OCI-LY7 (cell line): ENCODE data around the gene B4GALT6. TPM values are rescaled to one million over a fixed set of nuclear protein-coding genes. Genes with fewer than 3 reads are reported as not detected.

Experiments used
- BruUV-seq: library from RNA; stranded (reverse); fragments of 400-500 nt; replicated peaks from 2 replicates; lab custom pipeline; 2021; lab: Mats Ljungman, UMichigan
- CTCF ChIA-PET: fragments of 300-600 bp; sonication (Branson Sonifier 250); formaldehyde crosslinking; loops from one replicate; lab custom pipeline; 2022; ENCODE audit warnings: antibody characterized with exemption; ENCODE audit not compliant: unreplicated experiment; lab: Charles Lee
- POLR2A ChIA-PET: fragments of 300-600 bp; sonication (Branson Sonifier 250); formaldehyde crosslinking; loops from one replicate; lab custom pipeline; 2022; ENCODE audit warnings: antibody characterized with exemption; lab: Charles Lee
- DNase-seq: peaks from one replicate; pipeline ENCODE4 v3.0.0-alpha.2; 2015; ENCODE audit warnings: low spot score
- H2AFZ ChIP-seq: fragments of 200-600 bp; sonication (generic), shearing (Covaris generic); 2 replicates; pipeline ENCODE4 v1.6.1; 2014; ENCODE audit warnings: mild to moderate bottlenecking, antibody characterized with exemption, low read length, moderate library complexity
- H3K27ac ChIP-seq: fragments of 200-600 bp; sonication (generic); 2 replicates; pipeline ENCODE4 v1.5.1; 2014; ENCODE audit warnings: mixed run types, low read depth, mild to moderate bottlenecking, moderate library complexity, low read length, inconsistent platforms; ENCODE audit not compliant: poor library complexity, severe bottlenecking
- H3K36me3 ChIP-seq: fragments of 200-600 bp; sonication (generic); 2 replicates; pipeline ENCODE4 v1.6.1; 2014; ENCODE audit warnings: mild to moderate bottlenecking, antibody characterized with exemption, low read length, moderate library complexity, mixed read lengths; ENCODE audit not compliant: insufficient read depth
- H3K4me1 ChIP-seq: fragments of 200-600 bp; sonication (generic); 2 replicates; pipeline ENCODE4 v1.5.1; 2014; ENCODE audit warnings: mild to moderate bottlenecking, low read length; ENCODE audit not compliant: insufficient read depth, poor library complexity, severe bottlenecking
- H3K4me2 ChIP-seq: fragments of 200-600 bp; sonication (generic); 2 replicates; pipeline ENCODE4 v1.6.1; 2014; ENCODE audit warnings: mild to moderate bottlenecking, low read length
- H3K4me3 ChIP-seq: fragments of 200-600 bp; sonication (generic); 2 replicates; pipeline ENCODE4 v1.5.1; 2014; ENCODE audit warnings: mild to moderate bottlenecking, low read depth, low read length; ENCODE audit not compliant: poor library complexity, severe bottlenecking
- H3K79me2 ChIP-seq: fragments of 200-600 bp; sonication (generic); 2 replicates; pipeline ENCODE4 v1.6.1; 2016; ENCODE audit warnings: low read depth, mild to moderate bottlenecking, low read length, moderate library complexity, mixed read lengths; ENCODE audit not compliant: insufficient read depth
- H3K9me2 ChIP-seq: fragments of 200-600 bp; sonication (generic); 2 replicates; pipeline ENCODE4 v1.6.1; 2016; ENCODE audit warnings: mild to moderate bottlenecking, low read length, mixed read lengths; ENCODE audit not compliant: insufficient read depth
- H3K9me3 ChIP-seq: fragments of 200-600 bp; sonication (generic); 2 replicates; pipeline ENCODE4 v1.6.1; 2014; ENCODE audit warnings: mild to moderate bottlenecking, mixed run types, low read length, mixed read lengths
- H4K20me1 ChIP-seq: fragments of 200-600 bp; sonication (generic); 2 replicates; pipeline ENCODE4 v1.6.1; 2014; ENCODE audit warnings: mild to moderate bottlenecking, antibody characterized with exemption, low read length, moderate library complexity, mixed read lengths; ENCODE audit not compliant: insufficient read depth
- CTCF ChIP-seq: fragments of 200-600 bp; sonication (generic); conservative IDR thresholded peaks from 2 replicates; pipeline ENCODE4 v1.5.1; 2014; ENCODE audit warnings: mild to moderate bottlenecking, antibody characterized with exemption, low read length, moderate library complexity, mixed read lengths
- EZH2phosphoT487 ChIP-seq: fragments of 200-600 bp; sonication (generic); IDR thresholded peaks from 2 replicates; pipeline ENCODE4 v1.6.1; 2018; ENCODE audit warnings: low read depth, borderline replicate concordance, mild to moderate bottlenecking, mixed run types, antibody characterized with exemption, low read length, moderate library complexity, mixed read lengths
- intact Hi-C: fragments of 100-400 bp; cut with micrococcal nuclease; formaldehyde crosslinking; loops from one replicate; pipeline ENCODE4 v1.10.0; 2022; ENCODE audit not compliant: unreplicated experiment
- total RNA-seq, 2 experiments: library from RNA; depleted of rRNA in 1 of 2; stranded (reverse); fragments of >200 nt in 1 of 2; shearing (Covaris generic) in 1 of 2; gene quantifications; 2 replicates each; pipeline ENCODE4 v1.2.3, GENCODE V29; 2014 to 2022

The B4GALT6 gene
- total RNA-seq, 2 experiments from 2014 or later, result 5.5 to 22.8 TPM

GRCh38 chr18:31647127-31647753 is 37.1 kb downstream of the B4GALT6 start:
- POLR2A ChIA-PET, result no interaction called here
- no peaks in the 10 kb centered on the region for H4K20me1 ChIP-seq
- CTCF ChIA-PET, result no interaction called here
- no peak overlapping the region for H2AFZ ChIP-seq
- H3K9me3 ChIP-seq, result no peaks in the 10 kb centered on the region
- no peak for TF ChIP-seq CTCF
- no peak for TF ChIP-seq EZH2phosphoT487
- H3K4me2 ChIP-seq, result no peak overlapping the region
- H3K79me2 ChIP-seq, result no peaks in the 10 kb centered on the region
- H3K4me1 ChIP-seq, result peaks cover 16% of the 10 kb centered on the region
- H3K4me3 ChIP-seq, result no peak overlapping the region
- intact Hi-C loops, result no loop called here
- H3K36me3 ChIP-seq, result peaks cover 3% of the 10 kb centered on the region; the same call in 1 of the 2 replicates
- no TSS peak for BruUV-seq
- DNase-seq, result no peak
- no peak overlapping the region for H3K27ac ChIP-seq
- H3K9me2 ChIP-seq, result no peaks in the 10 kb centered on the region

DNA sequence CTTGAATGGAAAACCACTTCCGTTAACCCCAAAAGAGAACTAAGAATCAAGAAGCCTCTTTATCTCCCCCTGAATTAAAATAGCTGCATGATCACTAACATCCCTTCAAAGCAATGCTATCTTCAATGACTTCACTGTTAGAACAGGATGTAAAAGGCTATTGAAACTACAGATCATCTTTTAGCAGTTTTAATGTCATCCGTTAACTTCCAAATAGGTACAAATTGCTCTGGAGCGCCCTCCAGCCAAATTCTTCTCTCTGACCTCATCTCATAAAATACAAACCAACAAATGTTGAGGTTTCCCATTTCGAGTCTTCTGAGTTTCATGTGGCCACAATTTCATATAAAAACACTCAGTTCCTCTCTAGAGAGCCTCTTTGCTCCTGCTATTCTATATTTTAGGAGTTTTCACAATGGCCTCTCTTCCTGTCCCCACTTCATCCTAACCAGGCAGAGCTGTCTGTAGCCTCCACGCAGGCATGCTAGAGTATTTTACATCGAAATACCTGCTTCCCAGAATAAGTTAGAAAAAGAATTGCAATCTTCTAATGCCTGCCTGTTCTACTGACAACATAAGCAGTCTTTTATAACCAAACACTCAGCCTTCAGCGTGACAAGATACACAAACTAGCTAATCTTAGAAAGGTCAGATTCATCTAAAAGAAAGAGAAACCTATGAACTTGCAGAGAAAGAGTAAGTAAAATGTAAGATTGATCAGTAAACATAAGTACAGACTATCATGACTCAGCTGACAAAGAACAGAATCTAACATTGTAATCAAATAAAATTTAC is 37.9 kb downstream of the B4GALT6 start:
- Histone ChIP-seq H2AFZ (no peak overlapping the region), H3K4me1 (peaks cover 13% of the 10 kb centered on the region), H3K9me2 (no peaks in the 10 kb centered on the region), H3K4me3 (no peak overlapping the region), H3K4me2 (peak overlapping the region; percentile 36; the same call in 1 of the 2 replicates), H4K20me1 (no peaks in the 10 kb centered on the region), H3K79me2 (no peaks in the 10 kb centered on the region), H3K9me3 (no peaks in the 10 kb centered on the region), H3K27ac (no peak overlapping the region), H3K36me3 (peaks cover 5% of the 10 kb centered on the region; the same call in 1 of the 2 replicates)
- ChIA-PET POLR2A (no interaction called here), CTCF (no interaction called here)
- intact Hi-C loops, result no loop called here
- no peak for DNase-seq
- BruUV-seq, result no TSS peak
- TF ChIP-seq CTCF (no peak), EZH2phosphoT487 (no peak)

DNA sequence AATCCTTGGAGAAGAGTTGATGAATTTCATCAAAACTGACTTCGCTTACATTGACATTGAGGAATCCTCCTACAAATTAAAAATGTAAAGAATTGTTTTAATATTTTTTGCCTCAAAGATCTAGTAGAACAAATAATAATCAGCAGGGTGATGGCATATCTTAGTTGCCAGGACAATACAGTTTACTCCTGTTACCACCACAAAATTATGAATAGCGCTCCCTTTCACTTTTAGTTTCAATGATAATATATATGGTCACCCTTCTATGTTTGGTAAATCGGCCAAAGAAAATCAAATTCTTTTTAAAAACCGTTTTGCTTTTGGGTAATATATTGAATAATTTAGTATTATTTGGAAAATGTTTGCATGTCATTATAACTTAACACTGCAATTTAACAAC is 39.0 kb downstream of the B4GALT6 start:
- Histone ChIP-seq H3K9me3 (no peaks in the 10 kb centered on the region), H3K4me3 (no peak overlapping the region), H3K4me2 (no peak overlapping the region), H3K4me1 (peaks cover 13% of the 10 kb centered on the region), H3K36me3 (peaks cover 5% of the 10 kb centered on the region; the same call in 1 of the 2 replicates), H3K27ac (no peak overlapping the region), H2AFZ (no peak overlapping the region), H3K79me2 (no peaks in the 10 kb centered on the region), H3K9me2 (no peaks in the 10 kb centered on the region), H4K20me1 (no peaks in the 10 kb centered on the region)
- no TSS peak for BruUV-seq
- CTCF ChIA-PET, result no interaction called here
- POLR2A ChIA-PET, result no interaction called here
- intact Hi-C loops, result no loop called here
- no peak for TF ChIP-seq CTCF
- no peak for TF ChIP-seq EZH2phosphoT487
- DNase-seq, result no peak
